GM21515 (cell line): ENCODE data around the gene GPD2.
"Not testable (repeated sequence)": the region's sequence is repeated elsewhere in the genome, so short reads cannot be mapped to it uniquely, and the experiment has no call there.

Source experiments
- ATAC-seq: cut with Tn5 transposase; IDR thresholded peaks from one replicate; pipeline ENCODE4 v1.9.1; 2021; ENCODE audit not compliant: unreplicated experiment

The GPD2 gene

GRCh38 chr2:156580501-156580900 is 144.3 kb downstream of the GPD2 start:
- no peak for ATAC-seq

- ATAC-seq = no peak
These were observed 145.1 kb downstream of the GPD2 start for GRCh38 chr2:156581280-156581679.

- no peak for ATAC-seq
These were observed 149.3 kb downstream of the GPD2 start for GRCh38 chr2:156585457-156585856.

GRCh38 chr2:156586621-156587020 is 150.4 kb downstream of the GPD2 start:
- ATAC-seq = no peak

GRCh38 chr2:156589381-156590079 is 153.4 kb downstream of the GPD2 start:
- ATAC-seq = peak; percentile 62

- ATAC-seq = no peak
These were observed 154.0 kb downstream of the GPD2 start for GRCh38 chr2:156590085-156590739.

- no peak for ATAC-seq
These were observed 156.8 kb downstream of the GPD2 start for GRCh38 chr2:156592809-156593593.

GRCh38 chr2:156593594-156593921 is 157.4 kb downstream of the GPD2 start:
- no peak for ATAC-seq

GRCh38 chr2:156598563-156598962 is 162.4 kb downstream of the GPD2 start:
- ATAC-seq = no peak

GRCh38 chr2:156600196-156600595 is 164.0 kb downstream of the GPD2 start:
- ATAC-seq = no peak

GRCh38 chr2:156601855-156602551 is 165.8 kb downstream of the GPD2 start:
- ATAC-seq = no peak

- ATAC-seq = no peak
These were observed 166.4 kb downstream of the GPD2 start for GRCh38 chr2:156602552-156602933.

- ATAC-seq = no peak
These were observed 179.7 kb downstream of the GPD2 start for GRCh38 chr2:156615836-156616322.

- ATAC-seq = not testable (repeated sequence)
These were observed 181.9 kb downstream of the GPD2 start for GRCh38 chr2:156618071-156618470.

GRCh38 chr2:156619021-156619539 is 182.9 kb downstream of the GPD2 start:
- ATAC-seq = no peak

- no peak for ATAC-seq
These were observed 186.3 kb downstream of the GPD2 start for GRCh38 chr2:156622491-156622890.

GRCh38 chr2:156625360-156626170 is 189.4 kb downstream of the GPD2 start:
- no peak for ATAC-seq

GRCh38 chr2:156626931-156627330 is 190.8 kb downstream of the GPD2 start:
- no peak for ATAC-seq

- ATAC-seq = no peak
These were observed 194.6 kb downstream of the GPD2 start for GRCh38 chr2:156630579-156631337.
